Fibroblast of pulmonary artery (primary cell): ENCODE data around the gene CLCN4.
A peak's percentile ranks its signal among the peaks of the same experiment; 100 is the strongest.

Source experiments
- DNase-seq: peaks from one replicate; pipeline ENCODE4 v3.0.0-alpha.2; 2010; ENCODE audit warnings: low read depth
- H3K4me3 ChIP-seq: replicated peaks from 2 replicates; pipeline ENCODE4 v1.5.1; 2011; ENCODE audit warnings: low read depth, mild to moderate bottlenecking, control low read depth, low read length, moderate library complexity
- TF ChIP-seq, protein P1 (sequence below): IDR thresholded peaks from 2 replicates; pipeline ENCODE4 v1.5.1; 2011; ENCODE audit warnings: mild to moderate bottlenecking, control low read depth, low read length, inconsistent platforms; ENCODE audit errors: missing control alignments

The CLCN4 gene

DNA sequence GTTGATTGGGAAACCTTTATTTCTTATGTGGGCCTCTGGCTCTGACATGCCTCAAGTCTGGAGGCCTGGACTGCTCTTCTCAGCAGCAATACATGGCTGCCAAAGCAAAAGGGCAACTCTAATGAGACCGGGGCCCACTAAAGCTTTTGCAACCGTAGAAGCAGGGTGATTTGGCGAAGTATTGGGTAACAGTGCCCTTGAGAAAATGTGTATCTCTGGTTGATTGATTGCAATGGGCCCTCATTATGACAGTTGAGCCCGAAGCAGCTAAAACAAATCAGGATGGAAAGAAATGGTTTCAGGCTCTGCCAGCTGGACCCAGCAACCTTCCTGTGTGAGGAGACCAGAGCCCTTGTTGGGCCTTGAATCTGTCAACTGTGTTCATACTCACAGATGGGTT, 73.4 kb downstream of the CLCN4 start:
- H3K4me3 ChIP-seq, result no peak overlapping the region
- TF ChIP-seq, protein P1, sequence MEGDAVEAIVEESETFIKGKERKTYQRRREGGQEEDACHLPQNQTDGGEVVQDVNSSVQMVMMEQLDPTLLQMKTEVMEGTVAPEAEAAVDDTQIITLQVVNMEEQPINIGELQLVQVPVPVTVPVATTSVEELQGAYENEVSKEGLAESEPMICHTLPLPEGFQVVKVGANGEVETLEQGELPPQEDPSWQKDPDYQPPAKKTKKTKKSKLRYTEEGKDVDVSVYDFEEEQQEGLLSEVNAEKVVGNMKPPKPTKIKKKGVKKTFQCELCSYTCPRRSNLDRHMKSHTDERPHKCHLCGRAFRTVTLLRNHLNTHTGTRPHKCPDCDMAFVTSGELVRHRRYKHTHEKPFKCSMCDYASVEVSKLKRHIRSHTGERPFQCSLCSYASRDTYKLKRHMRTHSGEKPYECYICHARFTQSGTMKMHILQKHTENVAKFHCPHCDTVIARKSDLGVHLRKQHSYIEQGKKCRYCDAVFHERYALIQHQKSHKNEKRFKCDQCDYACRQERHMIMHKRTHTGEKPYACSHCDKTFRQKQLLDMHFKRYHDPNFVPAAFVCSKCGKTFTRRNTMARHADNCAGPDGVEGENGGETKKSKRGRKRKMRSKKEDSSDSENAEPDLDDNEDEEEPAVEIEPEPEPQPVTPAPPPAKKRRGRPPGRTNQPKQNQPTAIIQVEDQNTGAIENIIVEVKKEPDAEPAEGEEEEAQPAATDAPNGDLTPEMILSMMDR, result no peak
- no peak for DNase-seq

DNA sequence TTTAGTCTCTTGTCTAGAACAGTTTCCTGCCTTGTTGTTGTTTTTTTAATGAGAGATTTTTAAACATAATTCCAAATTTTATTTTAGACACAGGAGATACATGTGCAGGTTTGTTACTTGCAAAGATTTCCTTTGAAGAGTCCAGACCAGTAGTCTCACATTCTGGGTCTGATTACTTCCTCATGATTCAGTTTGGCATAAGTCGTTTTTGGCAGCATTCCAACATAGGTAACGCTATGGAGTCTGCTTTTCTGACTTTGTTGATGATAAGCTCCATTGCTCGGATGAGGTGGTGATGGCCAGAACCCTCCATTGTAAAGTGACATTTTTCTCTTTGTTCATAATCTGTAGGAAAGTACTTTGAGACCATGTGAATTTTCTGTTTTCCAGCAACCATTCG, 74.7 kb downstream of the CLCN4 start:
- TF ChIP-seq, protein P1, result no peak
- DNase-seq, result no peak
- no peak overlapping the region for H3K4me3 ChIP-seq

- no peak for DNase-seq
- no peak overlapping the region for H3K4me3 ChIP-seq
- TF ChIP-seq, protein P1, result no peak
These were observed 76.4 kb downstream of the CLCN4 start for GRCh38 chrX:10233173-10233572.

GRCh38 chrX:10233696-10234095, 76.9 kb downstream of the CLCN4 start:
- DNase-seq, result no peak
- TF ChIP-seq, protein P1, result no peak
- H3K4me3 ChIP-seq, result no peak overlapping the region

DNA sequence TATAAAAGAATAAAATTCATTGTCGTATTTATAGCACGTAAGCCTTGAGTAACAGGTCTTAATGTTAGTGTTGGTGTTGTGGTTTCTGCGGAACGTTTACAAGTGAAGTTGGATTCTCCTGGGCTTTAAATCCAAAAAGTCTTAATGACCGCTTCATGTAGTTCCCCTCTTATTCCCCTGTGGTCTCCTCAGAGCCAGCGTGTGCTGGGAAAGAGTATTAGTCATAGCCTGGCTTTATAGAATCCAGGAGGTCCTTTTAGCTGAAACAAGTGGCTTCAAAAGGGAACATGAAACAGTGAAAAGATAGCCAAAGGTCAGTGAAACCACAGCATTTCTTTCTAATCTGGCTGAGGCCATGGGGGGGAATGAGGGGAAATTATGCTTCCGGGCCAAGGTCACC, 79.1 kb downstream of the CLCN4 start:
- TF ChIP-seq, protein P1, result no peak
- DNase-seq, result peak; percentile 32
- H3K4me3 ChIP-seq, result no peak overlapping the region

- DNase-seq, result no peak
- TF ChIP-seq, protein P1, result no peak
- H3K4me3 ChIP-seq, result no peak overlapping the region
These were observed 80.5 kb downstream of the CLCN4 start for GRCh38 chrX:10237241-10237640.

DNA sequence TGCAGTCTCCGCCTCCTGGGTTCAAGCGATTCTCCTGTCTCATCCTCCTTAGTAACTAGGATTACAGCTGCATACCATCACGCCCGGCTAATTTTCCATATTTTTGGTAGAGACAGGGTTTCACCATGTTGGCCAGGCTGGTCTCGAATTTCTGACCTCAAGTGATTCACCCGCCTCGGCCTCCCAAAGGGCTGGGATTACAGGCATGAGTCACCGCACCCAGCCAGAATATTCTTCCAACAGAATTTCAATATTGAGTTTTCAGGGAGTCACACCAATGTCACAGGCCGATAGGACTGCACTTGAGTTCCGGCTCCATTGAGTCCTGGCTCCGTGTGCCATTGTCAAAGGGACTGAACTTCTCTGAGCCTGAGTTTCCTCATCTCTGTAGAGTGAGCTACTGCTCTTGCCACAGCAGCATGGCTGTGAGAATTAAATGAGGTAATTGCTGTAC, 82.9 kb downstream of the CLCN4 start:
- H3K4me3 ChIP-seq, result no peak overlapping the region
- no peak for DNase-seq
- TF ChIP-seq, protein P1, result no peak
